KMS-11 (cell line): ENCODE results near the gene TPRN.

Experiments used
- H2AFZ ChIP-seq: fragments of 200-600 bp; sonication (generic); 2 replicates; pipeline ENCODE4 v1.6.1; 2016; ENCODE audit warnings: antibody characterized with exemption, mixed run types, low read depth
- H3K27ac ChIP-seq: fragments of 200-600 bp; sonication (generic); 2 replicates; pipeline ENCODE4 v1.6.1; 2016; ENCODE audit warnings: mild to moderate bottlenecking, mixed run types
- H3K27me3 ChIP-seq: fragments of 200-600 bp; sonication (generic); 2 replicates; pipeline ENCODE4 v1.6.1; 2017; ENCODE audit warnings: mild to moderate bottlenecking, low read depth, mixed run types, moderate library complexity; ENCODE audit not compliant: insufficient read depth
- H3K36me3 ChIP-seq: fragments of 200-600 bp; sonication (generic); 2 replicates; pipeline ENCODE4 v1.6.1; 2017; ENCODE audit warnings: mild to moderate bottlenecking, mixed run types; ENCODE audit not compliant: insufficient read depth
- H3K4me1 ChIP-seq: fragments of 200-600 bp; sonication (generic); 2 replicates; pipeline ENCODE4 v1.6.1; 2016; ENCODE audit warnings: mild to moderate bottlenecking, low read depth, mixed run types; ENCODE audit not compliant: poor library complexity, severe bottlenecking
- H3K4me2 ChIP-seq: fragments of 200-600 bp; sonication (generic); 2 replicates; pipeline ENCODE4 v1.7.0; 2016; ENCODE audit warnings: mild to moderate bottlenecking, mixed run types
- H3K4me3 ChIP-seq: fragments of 200-600 bp; sonication (generic); IDR thresholded peaks from 2 replicates; pipeline ENCODE4 v1.6.1; 2017; ENCODE audit warnings: low read depth, low read length, mixed read lengths; ENCODE audit not compliant: insufficient read depth
- H3K79me2 ChIP-seq: fragments of 200-600 bp; sonication (generic); 2 replicates; pipeline ENCODE4 v1.6.1; 2016; ENCODE audit warnings: low read depth, mixed run types; ENCODE audit not compliant: insufficient read depth
- H3K9ac ChIP-seq: fragments of 200-600 bp; sonication (generic); 2 replicates; pipeline ENCODE4 v1.6.1; 2016; ENCODE audit warnings: mild to moderate bottlenecking, mixed run types
- H4K20me1 ChIP-seq: fragments of 200-600 bp; sonication (generic); 2 replicates; pipeline ENCODE4 v1.6.1; 2016; ENCODE audit warnings: mild to moderate bottlenecking, mixed run types; ENCODE audit not compliant: insufficient read depth
- CTCF ChIP-seq: fragments of 200-600 bp; sonication (generic); conservative IDR thresholded peaks from 2 replicates; pipeline ENCODE4 v1.6.1; 2017; ENCODE audit warnings: low read depth, mild to moderate bottlenecking, antibody characterized with exemption, low read length, moderate library complexity, mixed read lengths

The TPRN gene

DNA sequence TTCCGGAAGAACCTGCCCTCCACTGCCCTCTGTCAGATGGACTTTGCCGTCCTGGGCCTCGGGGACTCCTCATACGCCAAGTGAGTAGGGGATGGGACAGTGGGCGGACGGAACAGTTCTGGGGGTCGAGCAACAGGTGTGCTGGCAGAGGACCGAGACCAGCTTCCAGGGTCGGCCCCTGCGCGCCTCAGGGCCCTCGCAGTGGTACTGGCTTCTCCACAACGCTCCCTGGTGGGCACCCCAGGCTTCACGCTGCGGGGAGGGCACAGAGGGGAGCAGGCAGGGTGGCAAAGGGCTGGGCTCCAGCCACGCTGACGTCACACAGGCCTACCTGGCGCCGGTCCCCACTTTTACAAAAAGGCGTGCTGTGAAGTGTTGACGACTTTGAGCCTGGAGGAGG is 12.0 kb upstream of the TPRN start:
- no peak for TF ChIP-seq CTCF
- Histone ChIP-seq H3K36me3 (no peaks in the 10 kb centered on the region), H3K4me2 (no peak overlapping the region)

GRCh38 chr9:137211532-137211931 is 11.0 kb upstream of the TPRN start:
- no peaks in the 10 kb centered on the region for H3K27me3 ChIP-seq
- no peak overlapping the region for H3K9ac ChIP-seq
- H2AFZ ChIP-seq = no peak overlapping the region
- peaks cover 5% of the 10 kb centered on the region for H3K4me1 ChIP-seq
- peaks cover 9% of the 10 kb centered on the region for H3K79me2 ChIP-seq
- H3K36me3 ChIP-seq = no peaks in the 10 kb centered on the region
- TF ChIP-seq CTCF = no peak
- H4K20me1 ChIP-seq = no peaks in the 10 kb centered on the region
- no peak overlapping the region for H3K4me3 ChIP-seq
- H3K4me2 ChIP-seq = no peak overlapping the region
- H3K27ac ChIP-seq = no peak overlapping the region

More for the DNA sequence above, 12.0 kb upstream of the TPRN start:
- Histone ChIP-seq H3K27ac (no peak overlapping the region), H2AFZ (no peak overlapping the region), H3K9ac (no peak overlapping the region), H3K27me3 (no peaks in the 10 kb centered on the region), H3K4me3 (no peak overlapping the region), H3K79me2 (no peaks in the 10 kb centered on the region), H4K20me1 (no peaks in the 10 kb centered on the region), H3K4me1 (no peaks in the 10 kb centered on the region)

DNA sequence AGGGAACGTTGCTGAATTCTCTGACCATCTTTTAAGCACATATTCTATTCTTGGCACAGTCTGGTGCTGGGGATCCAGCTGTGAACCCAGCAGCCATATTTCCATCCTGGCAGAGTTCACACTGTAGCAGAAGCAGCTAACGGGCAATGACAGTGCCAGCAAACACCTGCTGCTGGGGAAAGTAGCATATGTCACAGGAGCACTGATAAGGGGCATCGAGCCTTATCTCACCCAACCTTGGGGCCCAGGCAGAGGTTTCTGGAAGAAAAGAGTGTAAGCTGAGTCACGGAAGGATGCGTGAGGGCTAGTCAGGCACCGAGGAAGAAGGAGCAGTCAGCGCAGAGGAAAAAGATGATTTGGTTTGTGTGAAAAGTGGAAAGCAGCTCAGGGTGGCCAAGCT is 6.1 kb upstream of the TPRN start:
- H3K4me2 ChIP-seq = peak overlapping the region; percentile 75
- H3K27me3 ChIP-seq = no peaks in the 10 kb centered on the region
- H3K4me1 ChIP-seq = peaks cover 28% of the 10 kb centered on the region
- H3K27ac ChIP-seq = no peak overlapping the region
- no peaks in the 10 kb centered on the region for H3K36me3 ChIP-seq
- H3K79me2 ChIP-seq = peaks cover 37% of the 10 kb centered on the region
- no peaks in the 10 kb centered on the region for H4K20me1 ChIP-seq
- no peak overlapping the region for H2AFZ ChIP-seq
- TF ChIP-seq CTCF = no peak
- peak overlapping the region; percentile 72; the same call in 1 of the 2 replicates for H3K9ac ChIP-seq
- H3K4me3 ChIP-seq = no peak overlapping the region

DNA sequence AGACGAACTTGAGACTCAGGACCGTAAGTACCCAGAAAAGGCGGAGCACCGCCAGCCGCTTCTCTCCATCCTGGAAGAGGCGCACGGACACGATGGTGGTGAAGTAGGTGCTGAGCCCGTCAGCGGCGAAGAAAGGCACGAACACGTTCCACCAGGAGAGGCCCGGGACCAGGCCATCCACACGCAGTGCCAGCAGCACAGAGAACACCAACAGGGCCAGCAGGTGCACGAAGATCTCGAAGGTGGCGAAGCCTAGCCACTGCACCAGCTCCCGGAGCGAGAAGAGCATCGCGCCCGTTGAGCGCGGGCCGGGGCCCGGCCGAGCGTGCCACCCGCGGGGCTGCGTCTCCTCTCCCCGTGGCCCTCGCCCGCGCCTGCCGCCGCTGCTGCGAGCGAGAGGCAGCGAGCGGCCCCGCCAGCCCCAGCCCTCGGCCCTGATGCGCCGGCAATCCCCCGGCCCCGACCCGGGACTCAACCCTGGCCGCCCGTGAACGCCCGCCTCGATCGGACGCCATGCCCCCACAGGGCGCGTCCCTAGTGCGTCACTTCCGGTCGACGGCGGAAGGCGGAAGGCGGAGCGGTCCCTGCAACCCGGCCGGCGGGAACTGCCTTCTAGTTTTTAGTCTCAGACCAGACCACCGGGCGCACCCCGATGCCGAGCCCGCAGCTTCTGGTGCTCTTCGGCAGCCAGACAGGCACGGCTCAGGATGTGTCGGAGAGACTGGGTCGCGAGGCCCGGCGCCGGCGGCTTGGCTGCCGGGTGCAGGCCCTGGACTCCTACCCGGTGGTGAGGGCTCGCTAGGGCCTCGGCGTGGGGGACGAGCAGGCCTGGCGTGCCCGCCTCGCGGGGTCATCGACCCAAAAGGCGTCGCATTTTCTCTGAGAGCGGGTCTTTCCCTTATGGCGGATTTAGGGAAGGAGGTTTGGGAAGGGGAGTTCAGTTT is 4.9 kb upstream of the TPRN start, which contains the start of the genes NDOR1 and TMEM203:
Gene NDOR1, plus strand, starts transcription at position 575 of the 944 bp plus-strand sequence. Its CDS starts 78 bp downstream, at position 653.
Gene TMEM203, minus strand, starts transcription at position 523 of the 944 bp plus-strand sequence. Its CDS starts 234 bp downstream, at position 289.
- Histone ChIP-seq H3K4me2 (peak within 1 kb of the TSS; percentile 75), H3K79me2 (peaks cover 43% of the 10 kb centered on the region), H3K36me3 (no peaks in the 10 kb centered on the region), H2AFZ (peak within 1 kb of the TSS; percentile 55), H4K20me1 (no peaks in the 10 kb centered on the region), H3K4me1 (peaks cover 32% of the 10 kb centered on the region), H3K27ac (peak within 1 kb of the TSS; percentile 31), H3K4me3 (no peak within 1 kb of the TSS), H3K27me3 (no peaks in the 10 kb centered on the region), H3K9ac (peak within 1 kb of the TSS; percentile 72)
- no peak for TF ChIP-seq CTCF
